ENCODE results near the gene BRAP. TPM values are rescaled to one million over a fixed set of nuclear protein-coding genes. Genes with fewer than 3 reads are reported as not detected.
A peak's percentile ranks its signal among the peaks of the same experiment; 100 is the strongest.

BRAP gene
- polyA plus RNA-seq, 1 donor (not counting 4 experiments of a cell fraction or from before 2014, with no cell fraction given) = 19.5 TPM

GRCh38 chr12:111607239-111607638 is 78.5 kb downstream of the BRAP start:
- no peak for DNase-seq (ENCODE audit: low read depth, low spot score)
- TF ChIP-seq CTCF (optimal IDR thresholded peaks at IDR 0.05 in 1 of 3, IDR thresholded peaks at IDR 0.05 in 1 of 3, conservative IDR thresholded peaks at IDR 0.05 in 1 of 3; ENCODE audit: extremely low read depth in 1 of 3, insufficient read depth in 2 of 3, low read length in 3 of 3) = peak in 1 of 3 experiments; percentile 24
- no peak for TF ChIP-seq EZH2 (IDR thresholded peaks at IDR 0.05; ENCODE audit: low read length)
- no peak for FAIRE-seq

GRCh38 chr12:111606767-111607230 is 79.0 kb downstream of the BRAP start:
- Histone ChIP-seq H3K79me2 (ENCODE audit: control insufficient read depth, insufficient read depth, low read length) (no peaks in the 10 kb centered on the region), H2AFZ (ENCODE audit: control insufficient read depth, low read length) (no peak overlapping the region), H3K9me3 (ENCODE audit: control insufficient read depth, low read depth, low read length) (no peaks in the 10 kb centered on the region), H3K27me3 (ENCODE audit: control insufficient read depth, extremely low read depth, insufficient read depth, low read length) (no peaks in the 10 kb centered on the region), H3K36me3 (ENCODE audit: control insufficient read depth in 2 of 2, extremely low read depth in 1 of 2, insufficient read depth in 2 of 2, low read length in 2 of 2) (no peaks in the 10 kb centered on the region), H3K9me1 (ENCODE audit: control insufficient read depth, extremely low read depth, insufficient read depth, low read length) (no peaks in the 10 kb centered on the region), H3K4me3 (ENCODE audit: control insufficient read depth in 2 of 3, extremely low read depth in 1 of 3, insufficient read depth in 2 of 3, low read depth in 1 of 3, low read length in 3 of 3) (no peak overlapping the region), H3K9ac (ENCODE audit: control insufficient read depth, extremely low read depth, insufficient read depth, low read length) (no peak overlapping the region), H3K4me2 (ENCODE audit: control insufficient read depth, extremely low read depth, insufficient read depth, low read depth, low read length) (no peak overlapping the region), H3K4me1 (ENCODE audit: control insufficient read depth, extremely low read depth, insufficient read depth, low read length) (no peaks in the 10 kb centered on the region), H4K20me1 (ENCODE audit: control insufficient read depth, extremely low read depth, insufficient read depth, low read length) (no peaks in the 10 kb centered on the region), H3K27ac (ENCODE audit: control insufficient read depth, insufficient read depth, low read length) (no peak overlapping the region)
- DNase-seq (ENCODE audit: low read depth, low spot score) = no peak
- TF ChIP-seq CTCF (optimal IDR thresholded peaks at IDR 0.05 in 1 of 3, IDR thresholded peaks at IDR 0.05 in 1 of 3, conservative IDR thresholded peaks at IDR 0.05 in 1 of 3; ENCODE audit: extremely low read depth in 1 of 3, insufficient read depth in 2 of 3, low read length in 3 of 3) = no peak
- no peak for TF ChIP-seq EZH2 (IDR thresholded peaks at IDR 0.05; ENCODE audit: low read length)
- dilution Hi-C loops (cut with MboI; ENCODE audit: extremely low pct_ligation_motif_present, low sequenced_read_pairs) = no loop called here
- no peak for FAIRE-seq

More at GRCh38 chr12:111607239-111607638, 78.5 kb downstream of the BRAP start:
- H3K27ac ChIP-seq (ENCODE audit: control insufficient read depth, insufficient read depth, low read length) = no peak overlapping the region
- no peaks in the 10 kb centered on the region for H3K4me1 ChIP-seq (ENCODE audit: control insufficient read depth, extremely low read depth, insufficient read depth, low read length)
- no peaks in the 10 kb centered on the region for H3K79me2 ChIP-seq (ENCODE audit: control insufficient read depth, insufficient read depth, low read length)
- no peak overlapping the region for H3K4me2 ChIP-seq (ENCODE audit: control insufficient read depth, extremely low read depth, insufficient read depth, low read depth, low read length)
- no peak overlapping the region for H3K4me3 ChIP-seq (ENCODE audit: control insufficient read depth in 2 of 3, extremely low read depth in 1 of 3, insufficient read depth in 2 of 3, low read depth in 1 of 3, low read length in 3 of 3)
- no peak overlapping the region for H2AFZ ChIP-seq (ENCODE audit: control insufficient read depth, low read length)
- H3K36me3 ChIP-seq (ENCODE audit: control insufficient read depth in 2 of 2, extremely low read depth in 1 of 2, insufficient read depth in 2 of 2, low read length in 2 of 2) = no peaks in the 10 kb centered on the region
- no peaks in the 10 kb centered on the region for H3K9me1 ChIP-seq (ENCODE audit: control insufficient read depth, extremely low read depth, insufficient read depth, low read length)
- H3K9ac ChIP-seq (ENCODE audit: control insufficient read depth, extremely low read depth, insufficient read depth, low read length) = no peak overlapping the region
- dilution Hi-C loops (cut with MboI; ENCODE audit: extremely low pct_ligation_motif_present, low sequenced_read_pairs) = no loop called here
- no peaks in the 10 kb centered on the region for H4K20me1 ChIP-seq (ENCODE audit: control insufficient read depth, extremely low read depth, insufficient read depth, low read length)
- H3K27me3 ChIP-seq (ENCODE audit: control insufficient read depth, extremely low read depth, insufficient read depth, low read length) = no peaks in the 10 kb centered on the region
- no peaks in the 10 kb centered on the region for H3K9me3 ChIP-seq (ENCODE audit: control insufficient read depth, low read depth, low read length)

All from keratinocyte (primary cell).